ENCODE results near the gene PDLIM4.

Gene PDLIM4, protein sequence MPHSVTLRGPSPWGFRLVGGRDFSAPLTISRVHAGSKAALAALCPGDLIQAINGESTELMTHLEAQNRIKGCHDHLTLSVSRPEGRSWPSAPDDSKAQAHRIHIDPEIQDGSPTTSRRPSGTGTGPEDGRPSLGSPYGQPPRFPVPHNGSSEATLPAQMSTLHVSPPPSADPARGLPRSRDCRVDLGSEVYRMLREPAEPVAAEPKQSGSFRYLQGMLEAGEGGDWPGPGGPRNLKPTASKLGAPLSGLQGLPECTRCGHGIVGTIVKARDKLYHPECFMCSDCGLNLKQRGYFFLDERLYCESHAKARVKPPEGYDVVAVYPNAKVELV

DNA sequence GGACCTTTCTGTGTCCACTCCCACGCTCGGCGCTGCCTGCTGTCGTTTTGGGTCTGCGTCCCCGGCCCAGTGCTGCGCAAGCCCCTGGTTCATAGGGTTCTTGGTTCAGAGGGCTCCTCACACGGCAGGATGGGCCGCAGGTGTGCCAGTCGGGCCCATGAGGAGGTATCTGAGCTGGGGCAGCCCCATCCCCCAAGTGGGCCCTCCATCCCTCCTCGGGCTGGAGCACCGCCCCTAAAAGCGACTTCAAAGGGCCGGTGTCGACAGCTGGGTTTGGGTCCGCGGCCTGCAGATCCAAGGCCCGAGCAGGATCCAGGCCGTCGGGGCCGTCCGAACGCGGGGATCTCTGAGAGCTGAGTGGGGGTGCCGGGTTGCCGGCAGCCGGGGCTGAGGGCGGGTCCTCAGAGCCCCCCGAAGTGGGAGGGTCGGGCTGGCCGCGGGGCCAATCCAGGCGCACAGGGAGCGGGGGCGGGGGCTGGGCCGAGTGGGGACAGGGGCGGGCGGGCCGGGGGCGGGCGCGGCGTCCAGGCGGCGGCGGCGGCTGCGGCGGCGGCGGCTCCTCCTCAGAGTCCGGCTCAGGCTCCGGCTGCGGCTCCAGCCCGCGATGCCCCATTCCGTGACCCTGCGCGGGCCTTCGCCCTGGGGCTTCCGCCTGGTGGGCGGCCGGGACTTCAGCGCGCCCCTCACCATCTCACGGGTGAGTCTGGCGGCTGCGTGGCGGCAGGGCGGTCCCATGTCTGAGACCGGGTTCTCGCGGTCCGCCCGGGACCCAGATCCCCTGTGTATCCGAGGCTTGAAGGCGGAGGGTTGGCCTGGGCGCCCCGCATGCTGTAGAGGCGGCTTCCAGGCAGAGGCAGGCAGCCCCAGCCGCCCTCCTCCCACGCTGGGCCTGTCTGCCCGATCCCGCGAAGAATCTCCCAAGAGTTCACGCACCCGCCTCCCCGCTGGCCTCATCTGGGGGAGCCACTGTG lies at the start of gene PDLIM4:
Gene PDLIM4, plus strand, starts transcription at position 566 of the 971 bp plus-strand sequence. Its CDS starts 39 bp downstream, at position 605.
- no peak for DNase-seq

DNA sequence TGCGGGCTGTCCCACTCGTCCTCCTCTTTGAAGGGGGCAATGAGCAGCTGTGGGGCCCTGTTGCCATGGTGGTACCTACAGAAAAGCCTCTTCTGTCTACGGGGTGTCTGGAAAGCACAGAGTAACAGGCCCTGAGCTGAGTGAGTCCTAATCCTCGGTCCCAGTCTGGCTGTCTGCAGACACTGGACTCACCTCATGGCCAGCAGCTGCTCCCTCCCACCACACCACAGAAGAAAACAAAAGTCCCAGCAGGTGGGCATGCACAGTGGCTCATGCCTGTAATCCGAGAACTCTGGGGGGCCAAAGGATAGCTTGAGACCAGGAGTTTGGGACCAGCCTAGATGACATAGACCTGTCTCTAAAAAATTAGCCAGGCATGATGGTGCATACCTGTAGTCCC lies 49.7 kb upstream of the PDLIM4 start:
- DNase-seq: no peak

DNA sequence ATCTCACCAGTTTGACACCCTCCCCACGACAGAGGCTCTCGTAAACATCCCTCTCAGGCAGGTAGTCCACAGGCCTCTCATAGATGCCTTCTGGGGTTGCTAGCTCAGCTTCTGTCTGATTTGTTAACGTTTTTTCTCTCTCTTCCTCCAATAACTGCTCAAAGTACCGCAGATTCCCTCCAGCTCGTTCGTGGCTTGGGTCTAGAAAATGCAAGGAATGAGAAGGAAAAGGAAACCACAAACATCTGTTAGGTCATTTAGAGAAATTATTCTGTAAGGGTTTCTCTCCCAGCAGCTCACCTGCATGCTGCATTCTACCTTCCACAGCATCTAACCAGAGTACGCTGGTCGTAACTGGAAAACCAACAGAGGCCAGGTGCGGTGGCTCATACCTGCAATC lies 48.4 kb upstream of the PDLIM4 start:
- DNase-seq: no peak

DNA sequence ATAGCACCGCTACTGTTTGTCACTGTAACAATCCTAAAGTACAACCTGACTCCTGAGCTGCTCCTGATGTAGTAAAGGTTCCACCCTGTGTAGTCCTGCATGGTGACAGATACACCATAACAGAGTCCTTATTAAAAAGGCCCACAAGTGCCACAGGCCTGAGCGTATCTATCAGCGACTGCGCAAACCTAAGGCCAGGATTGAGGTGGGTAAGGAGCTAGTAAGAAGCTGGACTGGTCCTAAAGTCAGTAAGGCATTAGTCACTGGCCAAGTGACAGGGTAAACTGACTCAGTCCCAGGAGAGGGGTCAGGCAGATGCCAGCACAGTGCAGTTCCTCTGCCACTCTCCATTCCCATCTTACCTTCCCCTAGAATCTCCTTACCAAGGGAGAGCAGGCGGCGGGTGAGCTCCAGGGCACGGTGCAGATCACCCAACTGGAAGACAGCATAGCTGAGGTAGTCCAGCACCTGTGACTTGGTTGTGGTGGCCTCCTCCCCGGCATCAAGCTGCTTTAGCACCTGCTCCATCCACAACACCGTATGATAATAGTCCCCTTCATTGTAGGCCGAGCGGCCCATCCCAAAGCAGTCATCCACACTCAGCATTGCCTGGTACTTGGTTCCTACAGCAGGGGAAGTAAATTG lies 47.5 kb upstream of the PDLIM4 start:
- DNase-seq: no peak

DNA sequence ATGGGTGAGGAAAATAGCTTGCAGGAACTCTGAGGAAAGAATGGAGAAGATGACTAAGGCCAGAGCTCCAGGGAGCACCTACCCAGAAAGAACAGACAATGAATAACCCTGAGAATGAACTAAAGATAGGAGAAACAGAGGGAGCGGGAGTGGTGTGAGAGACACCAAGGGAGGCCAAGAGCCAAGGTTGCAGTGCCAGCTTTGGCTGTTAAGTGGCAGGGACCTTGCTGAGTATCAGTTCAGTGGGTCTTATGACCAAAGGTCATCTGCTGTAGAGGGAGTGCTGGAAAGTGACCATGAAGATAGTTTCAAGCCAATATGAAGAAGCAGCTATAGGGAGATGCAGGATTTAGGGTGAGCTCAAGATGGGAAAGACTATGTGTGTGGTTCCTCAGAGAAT lies 46.6 kb upstream of the PDLIM4 start:
- no peak for DNase-seq

DNA sequence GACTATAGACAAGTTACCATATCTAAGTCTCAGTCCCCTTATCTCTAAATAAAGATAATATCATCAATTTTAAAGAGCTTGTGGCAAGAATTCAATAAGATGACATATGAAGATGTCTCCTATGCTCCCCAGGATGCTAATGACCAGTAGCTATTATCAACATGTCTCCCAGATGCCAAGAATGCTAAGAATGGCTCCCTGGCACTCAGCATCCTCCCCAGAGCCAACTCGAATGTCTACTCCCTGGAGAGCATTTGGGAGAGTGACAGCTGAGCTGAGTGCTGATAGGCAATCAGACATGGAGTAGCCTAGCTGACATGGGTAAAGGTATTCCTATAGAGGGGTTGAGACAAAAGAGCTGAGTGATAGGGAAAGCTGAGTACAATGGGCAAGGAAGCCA lies 45.7 kb upstream of the PDLIM4 start:
- no peak for DNase-seq

DNA sequence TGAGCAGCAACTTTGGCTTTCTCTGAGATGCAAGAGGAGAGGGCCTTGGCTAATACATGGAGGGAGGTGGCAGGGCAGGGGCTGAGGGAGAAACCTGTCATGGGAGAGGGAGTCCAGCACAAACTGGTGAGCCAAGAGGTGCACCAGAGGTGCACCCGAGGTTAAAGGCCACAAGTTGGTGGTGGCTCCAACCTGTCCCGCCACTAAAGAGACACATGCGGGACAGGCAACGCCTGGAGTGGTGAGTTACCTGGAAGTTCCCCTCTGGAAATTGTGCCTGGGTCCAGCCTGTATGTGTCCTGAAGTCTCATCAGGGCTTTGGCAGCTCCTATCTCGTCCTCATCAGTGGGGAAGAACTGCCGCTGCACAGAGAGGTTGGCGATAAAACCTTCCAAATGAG lies 43.8 kb upstream of the PDLIM4 start:
- no peak for DNase-seq

DNA sequence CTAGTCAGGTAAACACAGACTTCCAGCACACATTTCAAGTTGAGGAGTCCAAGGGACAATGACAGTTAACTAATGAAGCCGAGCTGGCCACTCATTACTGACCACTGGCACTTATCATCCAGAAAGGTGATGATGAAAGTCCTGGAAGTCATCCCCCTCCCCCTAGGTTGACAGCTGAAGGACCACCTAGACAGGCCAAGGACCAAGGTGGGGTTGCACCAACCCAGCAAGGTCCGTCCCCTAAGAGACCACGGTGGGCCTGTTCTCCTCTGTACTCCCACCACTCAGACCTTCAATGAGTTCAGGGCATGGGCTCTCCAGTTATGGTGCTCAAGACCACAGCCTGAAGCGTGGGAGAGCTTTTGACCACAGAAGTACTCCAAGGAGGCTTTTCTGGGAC lies 43.0 kb upstream of the PDLIM4 start:
- DNase-seq: no peak

DNA sequence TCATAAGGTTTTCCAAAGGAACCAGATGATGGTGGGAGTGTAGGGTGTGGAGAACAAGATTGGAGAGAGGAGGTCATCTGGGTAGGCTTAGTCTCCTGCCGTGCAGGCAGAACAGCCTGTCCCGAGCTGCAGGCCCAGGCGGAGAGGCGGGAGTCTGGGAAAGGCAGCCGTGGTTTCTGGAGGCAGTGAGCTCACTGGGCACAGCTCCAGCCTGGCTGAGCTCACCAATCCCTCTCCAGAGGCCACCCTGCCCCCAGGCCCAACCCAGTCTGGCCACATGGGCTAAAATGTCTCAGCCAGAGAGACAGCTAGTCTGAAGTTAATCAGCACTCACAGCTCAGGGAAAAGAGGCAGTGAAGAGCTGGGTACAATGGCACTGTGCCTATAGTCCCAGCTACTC lies 42.2 kb upstream of the PDLIM4 start:
- no peak for DNase-seq

DNA sequence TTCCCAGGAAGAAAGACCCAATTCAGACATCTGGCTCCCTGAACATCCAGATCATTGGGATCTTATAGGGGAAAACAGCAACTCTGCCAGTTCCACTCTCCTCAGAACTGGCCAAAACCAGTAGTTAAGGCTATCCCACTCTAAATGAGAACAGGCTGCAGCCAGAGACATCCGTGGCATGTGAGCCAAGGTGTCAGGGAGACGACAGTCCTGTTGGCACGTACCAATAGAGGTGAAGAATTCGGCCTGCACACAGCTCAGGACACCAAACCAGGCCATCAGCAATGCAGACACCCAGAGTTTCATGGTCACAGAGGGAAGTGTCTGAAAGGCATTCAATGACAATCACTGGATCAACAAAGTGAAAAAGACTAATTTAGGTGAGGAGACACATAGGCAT lies 39.2 kb upstream of the PDLIM4 start:
- DNase-seq: no peak

DNA sequence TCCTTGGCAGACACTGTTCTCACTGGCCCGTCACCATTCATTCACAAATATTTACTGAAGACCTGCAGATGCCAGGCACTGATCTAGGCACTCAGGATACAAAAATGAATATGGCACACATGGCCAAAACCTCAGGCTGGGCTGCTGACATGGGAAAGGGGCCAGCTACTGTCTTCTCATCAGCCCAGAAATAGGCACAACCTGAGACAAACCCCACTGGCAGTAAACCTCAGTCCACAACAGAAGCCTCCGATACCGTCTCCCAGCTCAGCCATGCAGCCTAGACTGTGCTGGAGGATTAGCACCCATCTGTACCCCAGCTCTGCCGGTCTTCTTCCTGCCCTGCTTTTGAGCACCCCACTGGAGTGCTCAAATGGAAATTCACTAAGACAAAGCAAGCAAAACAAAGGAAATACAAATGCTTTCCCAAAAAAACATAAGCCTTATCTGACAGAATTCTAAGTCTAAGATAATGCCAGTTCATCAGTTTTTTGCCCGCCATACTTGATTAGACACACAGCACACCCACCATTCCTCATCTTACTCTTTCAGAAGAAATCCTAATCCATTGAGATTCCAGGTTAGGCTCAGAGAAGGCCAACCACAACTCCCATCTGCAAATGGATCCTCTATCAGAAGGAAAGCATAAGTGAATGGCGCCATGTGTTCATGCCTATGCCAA lies 38.1 kb upstream of the PDLIM4 start:
- DNase-seq: no peak

DNA sequence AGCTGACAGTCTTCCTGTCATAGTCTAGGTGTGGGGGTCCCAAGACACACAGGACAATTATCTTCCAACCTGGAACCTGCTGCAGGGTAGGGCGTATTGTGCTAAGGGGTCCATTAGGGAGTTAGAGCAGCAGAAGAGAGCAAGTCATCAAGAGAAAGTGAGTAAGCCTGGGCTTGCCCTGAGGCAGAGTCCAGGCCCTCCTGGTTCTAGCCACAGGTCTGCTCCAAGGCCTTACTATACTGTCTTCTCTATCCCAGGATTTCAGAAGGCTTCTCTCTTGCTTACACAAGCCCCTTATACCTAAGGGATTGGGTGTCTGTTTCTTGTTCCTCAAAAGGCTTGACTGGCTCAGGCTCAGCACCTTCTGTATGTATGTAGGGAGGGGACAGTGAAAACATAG lies 37.5 kb upstream of the PDLIM4 start:
- no peak for DNase-seq

DNA sequence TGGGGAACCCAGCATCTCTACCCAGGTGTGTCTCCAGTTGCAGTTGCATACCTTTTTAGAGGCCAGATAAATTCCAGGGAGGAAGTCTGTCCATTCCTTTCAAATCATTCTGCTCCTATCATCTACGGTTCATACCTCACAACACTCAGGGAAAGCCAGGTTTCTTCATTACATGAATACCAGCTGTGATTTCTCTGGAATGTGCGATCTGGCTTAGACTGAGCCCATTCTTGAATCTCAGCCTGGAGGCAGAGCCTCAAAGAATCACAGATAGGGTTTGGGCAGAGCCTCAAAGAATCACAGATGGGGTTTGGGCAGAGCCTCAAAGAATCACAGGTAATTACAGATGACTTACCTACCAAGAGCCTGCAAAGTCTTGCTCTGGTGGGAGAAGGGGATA lies 37.0 kb upstream of the PDLIM4 start:
- no peak for DNase-seq

DNA sequence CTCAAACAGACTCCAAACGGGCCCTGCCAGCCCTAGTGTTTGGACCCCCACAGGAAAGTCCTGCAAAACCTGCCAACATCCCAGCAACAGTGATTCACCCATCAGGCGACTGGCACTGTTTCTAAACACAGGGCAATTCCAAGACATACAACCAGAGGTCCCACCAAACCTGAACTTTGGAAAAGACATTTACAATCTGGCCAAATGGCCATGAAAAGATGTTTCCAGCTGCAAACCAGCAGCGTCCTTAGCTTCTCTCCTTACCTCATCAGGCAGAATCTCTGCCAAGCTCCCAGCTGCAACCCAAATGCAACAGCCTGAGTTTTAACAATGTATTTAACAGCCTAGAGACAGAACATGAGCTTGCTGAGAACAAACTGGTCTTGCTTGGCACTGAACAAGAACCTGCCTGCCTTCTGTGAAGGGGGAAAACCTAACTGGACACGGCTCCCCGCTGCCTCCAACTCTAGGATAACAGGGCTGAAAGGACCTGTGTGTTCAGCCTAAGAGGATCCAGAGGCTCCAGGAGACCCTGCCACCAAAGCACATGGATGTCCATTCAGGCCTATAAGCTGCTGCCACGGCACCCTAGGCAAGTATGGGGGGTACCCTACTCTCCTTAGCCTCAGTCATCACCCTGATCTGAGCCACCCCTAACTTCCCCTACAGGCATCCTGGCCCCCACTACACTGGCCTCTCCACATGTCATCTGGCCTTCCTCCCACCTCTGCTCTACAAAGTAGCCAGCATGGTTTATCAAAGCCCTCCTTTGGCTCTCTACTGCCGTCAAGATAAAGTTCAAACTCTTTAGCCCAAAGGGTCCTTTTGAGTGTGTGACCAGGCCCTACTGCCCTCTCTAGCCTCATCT lies 35.5 kb upstream of the PDLIM4 start:
- DNase-seq: no peak

DNA sequence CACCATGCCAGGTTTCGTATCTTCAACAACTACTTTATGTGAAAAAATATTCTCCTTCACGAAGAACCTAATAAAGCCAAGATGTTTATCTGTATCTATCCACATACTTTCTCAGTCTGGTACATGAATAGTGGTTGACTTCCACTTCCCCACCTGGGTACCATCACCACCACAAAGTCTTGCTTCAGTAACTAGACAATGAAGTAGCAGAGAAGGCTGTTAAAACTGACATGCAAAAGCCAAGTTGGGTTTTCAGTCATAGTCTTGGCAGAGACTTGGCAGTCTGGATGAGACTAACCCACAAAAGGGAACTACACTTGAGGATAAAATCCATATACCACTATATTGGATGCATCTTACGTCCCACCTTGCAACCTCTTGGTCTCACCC lies 34.9 kb upstream of the PDLIM4 start:
- DNase-seq: no peak

DNA sequence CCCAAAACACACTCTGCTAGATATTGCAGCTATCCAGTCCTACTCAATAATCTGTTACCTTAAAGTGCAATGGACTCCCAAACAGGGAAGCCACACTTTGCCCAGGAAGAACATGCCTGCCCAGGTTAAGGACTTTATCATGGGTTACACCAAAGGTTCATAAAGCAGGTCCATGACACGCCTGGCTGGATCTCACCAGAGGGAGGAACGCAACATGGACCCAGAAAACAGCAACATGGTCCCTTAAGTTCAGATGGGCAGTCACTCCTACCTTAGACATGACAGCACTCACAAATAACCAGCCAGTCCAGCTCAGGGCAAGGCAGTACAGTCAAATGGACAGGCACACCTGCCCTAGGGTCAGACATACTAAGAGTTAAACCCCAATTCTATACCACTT lies 33.6 kb upstream of the PDLIM4 start:
- DNase-seq: no peak

DNA sequence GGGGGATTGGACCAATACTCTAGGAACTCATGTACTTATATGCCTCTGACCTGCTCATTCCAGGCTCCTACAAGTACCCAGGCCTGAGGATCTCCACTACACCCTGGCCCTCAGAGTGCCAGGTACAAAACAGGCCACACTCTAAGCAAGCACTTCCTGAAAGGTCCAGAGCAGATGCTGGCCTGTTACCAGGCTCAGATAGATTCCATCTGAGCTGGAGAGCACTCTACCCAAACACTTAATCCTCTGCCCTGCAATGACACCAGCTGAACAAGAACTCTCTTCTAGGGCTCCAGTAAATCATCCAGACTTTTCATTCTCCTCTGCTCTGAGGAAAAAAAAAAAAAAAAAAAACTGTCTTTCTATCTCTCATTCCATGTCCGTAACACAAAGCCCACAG lies 32.8 kb upstream of the PDLIM4 start:
- no peak for DNase-seq

DNA sequence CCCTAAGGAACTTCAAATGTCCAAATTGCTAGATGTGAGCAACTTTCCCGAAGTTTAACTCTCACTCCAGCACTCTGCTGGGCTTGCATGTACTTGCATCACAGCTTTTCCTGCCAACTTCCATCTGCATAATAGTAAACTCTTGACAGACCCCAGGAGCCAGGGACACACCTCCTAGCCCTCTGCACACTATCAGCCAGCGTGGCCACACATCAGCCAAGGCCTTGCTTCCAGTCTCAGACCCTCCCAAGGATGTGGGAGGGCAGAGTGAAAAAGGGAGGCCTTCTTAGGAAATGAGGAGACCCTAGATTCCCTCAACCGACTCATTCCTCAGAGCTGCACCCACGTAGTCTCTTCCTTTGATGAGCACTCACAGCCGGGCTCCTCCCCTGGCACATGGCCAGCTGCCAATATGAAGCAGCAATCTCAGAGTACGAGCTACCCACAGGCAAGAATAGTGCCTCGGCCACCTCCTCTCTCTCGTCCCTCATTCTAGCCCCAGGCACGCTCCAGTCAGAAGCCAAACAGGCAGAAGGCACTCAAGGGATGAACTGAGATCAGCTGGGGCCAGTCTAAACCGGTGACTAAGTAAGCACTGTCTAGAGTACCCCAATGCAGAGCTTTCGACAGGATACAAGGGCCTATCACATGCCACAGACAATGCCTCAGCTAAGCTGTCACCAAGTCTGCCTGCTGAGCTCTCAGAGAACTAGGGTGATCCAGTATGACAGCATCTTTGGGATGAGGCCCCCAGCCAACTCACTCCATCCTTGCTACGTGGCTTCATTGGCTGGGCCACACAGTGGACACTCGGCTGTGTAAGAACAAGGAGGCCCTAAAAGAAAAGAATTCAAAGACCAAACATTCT lies 32.1 kb upstream of the PDLIM4 start:
- DNase-seq: no peak

DNA sequence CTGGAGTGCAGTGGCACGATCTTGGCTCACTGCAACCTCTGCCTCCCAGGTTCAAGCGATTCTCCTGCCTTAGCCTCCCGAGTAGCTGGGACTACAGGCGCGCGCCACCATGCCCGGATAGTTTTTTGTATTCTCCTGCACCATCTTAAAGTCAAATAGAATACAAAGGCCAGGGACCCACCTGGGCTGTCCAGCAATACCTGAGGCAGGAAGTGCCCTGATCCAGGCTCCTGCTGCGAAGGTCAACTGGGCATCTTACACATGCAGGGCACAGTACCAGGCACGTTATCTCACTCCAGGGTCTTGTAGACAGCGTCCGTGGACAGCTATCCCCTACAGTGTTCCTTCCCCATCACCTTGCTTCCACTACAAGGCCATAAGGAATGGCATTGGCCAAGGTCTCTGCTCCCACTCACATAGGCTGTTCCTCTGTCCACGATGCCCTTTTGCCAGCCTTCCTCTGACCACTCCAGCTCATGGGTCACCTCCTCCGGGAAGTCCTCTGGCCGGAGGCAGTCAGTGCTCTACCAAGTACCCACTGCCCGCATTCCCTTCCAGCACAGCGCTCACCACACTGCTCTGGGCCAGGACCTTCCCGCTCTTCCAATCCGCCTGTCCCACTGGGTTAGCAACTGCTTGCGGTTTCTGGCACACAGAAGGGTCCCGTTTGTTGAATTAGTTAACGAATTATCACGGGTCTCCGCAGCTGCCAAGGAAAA lies 30.8 kb upstream of the PDLIM4 start:
- DNase-seq: no peak

DNA sequence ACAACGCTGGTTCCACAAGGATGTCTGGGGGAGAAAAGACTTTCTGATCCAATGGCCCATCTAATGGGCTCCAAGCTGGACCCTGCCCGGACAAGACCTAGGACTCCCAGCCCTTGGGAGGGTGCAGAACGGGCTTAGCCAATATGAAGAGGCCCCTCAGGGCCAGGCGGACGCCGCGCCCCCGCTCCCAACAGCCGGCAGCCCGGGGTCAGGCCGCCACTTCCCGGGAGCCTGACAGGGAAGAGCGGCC lies 30.3 kb upstream of the PDLIM4 start:
- DNase-seq: no peak
